GM10266 (cell line): Measurements from ENCODE around the gene COL25A1.

ENCODE experiments used
- DNase-seq: peaks from one replicate; pipeline ENCODE4 v3.0.0; 2012; ENCODE audit errors: extremely low spot score
- CTCF ChIP-seq: IDR thresholded peaks from 2 replicates; pipeline ENCODE4 v1.5.1; 2012; ENCODE audit warnings: mild to moderate bottlenecking, low read depth; ENCODE audit not compliant: control insufficient read depth, insufficient read depth; ENCODE audit errors: missing control alignments

COL25A1 gene

GRCh38 chr4:109094056-109094455, 208.4 kb downstream of the COL25A1 start:
- no peak for TF ChIP-seq CTCF
- no peak for DNase-seq

- TF ChIP-seq CTCF: no peak
- DNase-seq: no peak
Observed at GRCh38 chr4:109091727-109092409, 210.6 kb downstream of the COL25A1 start.

GRCh38 chr4:109083911-109084310, 218.5 kb downstream of the COL25A1 start:
- no peak for DNase-seq
- no peak for TF ChIP-seq CTCF

- TF ChIP-seq CTCF: no peak
- no peak for DNase-seq
Observed at GRCh38 chr4:109079731-109080130, 222.7 kb downstream of the COL25A1 start.

- no peak for DNase-seq
- TF ChIP-seq CTCF: no peak
Observed at GRCh38 chr4:109079201-109079600, 223.3 kb downstream of the COL25A1 start.

GRCh38 chr4:109078724-109079123, 223.7 kb downstream of the COL25A1 start:
- DNase-seq: no peak
- TF ChIP-seq CTCF: no peak

- TF ChIP-seq CTCF: no peak
- no peak for DNase-seq
Observed at GRCh38 chr4:109077505-109077904, 225.0 kb downstream of the COL25A1 start.
